Hypothalamus (tissue), 51 donors: ENCODE data around the gene ZSCAN20.

Experiments
- DNase-seq, 51 donors: peaks; one replicate each; lab custom pipeline; 2025; lab: John Stamatoyannopoulos, UW

Gene ZSCAN20

GRCh38 chr1:33524586-33524985 lies 52.1 kb downstream of the ZSCAN20 start:
- DNase-seq = no peak

- no peak for DNase-seq
Observed at GRCh38 chr1:33527934-33528333, 55.5 kb downstream of the ZSCAN20 start.

GRCh38 chr1:33529957-33530356 lies 57.5 kb downstream of the ZSCAN20 start:
- DNase-seq = no peak

- no peak for DNase-seq
Observed at GRCh38 chr1:33532250-33532649, 59.8 kb downstream of the ZSCAN20 start.

GRCh38 chr1:33532936-33533335 lies 60.5 kb downstream of the ZSCAN20 start:
- no peak for DNase-seq

- DNase-seq = no peak
Observed at GRCh38 chr1:33535334-33535733, 62.9 kb downstream of the ZSCAN20 start.

- no peak for DNase-seq
Observed at GRCh38 chr1:33537885-33538284, 65.4 kb downstream of the ZSCAN20 start.

- DNase-seq = no peak
Observed at GRCh38 chr1:33541966-33542365, 69.5 kb downstream of the ZSCAN20 start.
